ENCODE measurements around the gene NCBP2.

Gene NCBP2

GRCh38 chr3:196932600-196932999 is 9.7 kb downstream of the NCBP2 start:
- DNase-seq: no peak

GRCh38 chr3:196931828-196932587 is 10.3 kb downstream of the NCBP2 start:
- DNase-seq: no peak

GRCh38 chr3:196931157-196931556 is 11.2 kb downstream of the NCBP2 start:
- no peak for DNase-seq

- no peak for DNase-seq
Measured at GRCh38 chr3:196927571-196928453, 14.5 kb downstream of the NCBP2 start.

- no peak for DNase-seq
Measured at GRCh38 chr3:196920733-196921132, 21.6 kb downstream of the NCBP2 start.

GRCh38 chr3:196918968-196919367 is 23.4 kb downstream of the NCBP2 start:
- peak; percentile 15 for DNase-seq

GRCh38 chr3:196916995-196917394 is 25.3 kb downstream of the NCBP2 start:
- no peak for DNase-seq

- DNase-seq: no peak
Measured at GRCh38 chr3:196916221-196916620, 26.1 kb downstream of the NCBP2 start.

- DNase-seq: no peak
Measured at GRCh38 chr3:196915375-196915774, 27.0 kb downstream of the NCBP2 start.

GRCh38 chr3:196914866-196915265 is 27.5 kb downstream of the NCBP2 start:
- no peak for DNase-seq

- no peak for DNase-seq
Measured at GRCh38 chr3:196903740-196904139, 38.6 kb downstream of the NCBP2 start.

GRCh38 chr3:196902296-196902695 is 40.0 kb downstream of the NCBP2 start:
- no peak for DNase-seq

GRCh38 chr3:196901768-196902167 is 40.6 kb downstream of the NCBP2 start:
- DNase-seq: no peak

GRCh38 chr3:196896229-196896628 is 46.1 kb downstream of the NCBP2 start:
- DNase-seq: no peak

GRCh38 chr3:196894557-196895295 is 47.6 kb downstream of the NCBP2 start:
- no peak for DNase-seq

GRCh38 chr3:196889844-196890708 is 52.3 kb downstream of the NCBP2 start:
- DNase-seq: no peak

GRCh38 chr3:196886144-196886543 is 56.2 kb downstream of the NCBP2 start:
- DNase-seq: no peak
